Measurements from ENCODE around the gene ARFGAP3.

ARFGAP3 gene

DNA sequence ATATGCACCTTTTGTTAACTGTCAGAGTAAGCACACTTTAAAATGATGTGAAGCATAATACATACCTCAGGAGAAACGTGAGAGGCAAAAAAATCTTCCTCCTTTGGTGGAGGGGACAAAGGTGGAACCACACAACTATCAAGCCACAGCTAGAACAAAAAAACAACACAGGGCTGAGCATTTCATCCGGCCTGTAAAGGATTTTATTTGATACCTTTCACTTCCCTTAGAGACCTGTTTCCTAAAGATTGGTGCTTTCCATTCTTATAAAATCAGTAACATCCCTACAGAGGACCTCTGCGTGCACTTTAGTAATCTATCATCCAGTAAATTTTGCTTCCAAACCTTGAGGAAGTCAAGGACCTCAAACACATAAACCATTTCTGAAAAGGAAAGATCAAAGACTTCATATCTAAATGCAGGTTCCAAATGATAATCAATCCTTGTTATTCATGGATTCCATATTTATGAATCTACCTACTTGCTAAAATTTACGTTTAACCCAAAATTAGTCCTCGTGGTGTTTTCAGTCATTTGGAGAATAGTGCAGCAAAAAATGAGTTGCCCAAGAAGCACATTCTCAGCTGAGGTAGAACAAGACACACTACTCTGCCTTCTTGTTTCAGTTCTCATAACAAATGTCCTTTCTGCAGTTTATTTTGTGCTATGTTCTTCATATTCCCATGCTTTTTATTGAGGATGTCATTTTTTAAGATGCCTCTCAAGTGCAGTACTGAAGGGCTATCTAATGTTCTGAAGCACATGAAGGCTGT, 22.7 kb downstream of the ARFGAP3 start:
- DNase-seq (ENCODE audit: low read depth, low spot score) = no peak
- H3K4me3 ChIP-seq (ENCODE audit: low read length) = no peak overlapping the region

DNA sequence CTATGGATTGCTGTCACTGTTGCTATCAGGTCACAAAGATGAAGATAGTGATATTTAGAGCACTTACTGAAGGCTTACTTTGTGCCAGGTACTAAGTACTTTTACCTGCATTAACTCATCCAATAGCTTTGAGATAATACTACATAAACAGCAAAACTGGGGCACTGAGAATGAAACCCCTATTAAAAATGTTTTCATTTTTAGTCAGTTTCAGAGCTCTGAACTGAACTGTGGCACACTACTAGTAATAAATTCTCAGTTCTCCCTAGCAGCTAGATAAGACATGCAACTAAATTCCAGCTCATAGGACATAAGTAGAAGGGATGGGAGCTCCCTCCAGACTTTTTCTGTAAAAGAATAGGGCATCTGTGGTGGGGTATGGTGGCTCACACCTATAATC, 24.0 kb downstream of the ARFGAP3 start:
- DNase-seq (ENCODE audit: low read depth, low spot score) = no peak
- no peak overlapping the region for H3K4me3 ChIP-seq (ENCODE audit: low read length)

DNA sequence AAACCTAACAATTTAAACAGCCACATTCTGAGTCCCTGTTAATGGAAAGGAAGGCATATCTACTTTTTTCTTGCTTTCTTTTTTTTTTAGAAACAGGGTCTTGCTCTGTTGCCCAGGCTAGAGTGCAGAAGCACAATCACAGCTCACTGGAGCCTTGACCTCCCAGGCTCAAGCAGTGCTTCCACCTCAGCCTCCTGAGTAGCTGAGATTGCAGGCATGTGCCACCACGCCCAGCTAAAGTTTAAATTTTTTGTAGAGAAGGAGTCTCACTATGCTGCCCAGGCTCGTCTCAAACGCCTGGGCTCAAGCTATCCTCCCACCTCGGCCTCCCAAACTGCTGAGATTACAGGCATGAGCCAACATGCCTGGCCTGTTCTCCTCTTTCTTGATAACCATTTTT, 25.4 kb downstream of the ARFGAP3 start:
- DNase-seq (ENCODE audit: low read depth, low spot score) = no peak
- no peak overlapping the region for H3K4me3 ChIP-seq (ENCODE audit: low read length)

DNA sequence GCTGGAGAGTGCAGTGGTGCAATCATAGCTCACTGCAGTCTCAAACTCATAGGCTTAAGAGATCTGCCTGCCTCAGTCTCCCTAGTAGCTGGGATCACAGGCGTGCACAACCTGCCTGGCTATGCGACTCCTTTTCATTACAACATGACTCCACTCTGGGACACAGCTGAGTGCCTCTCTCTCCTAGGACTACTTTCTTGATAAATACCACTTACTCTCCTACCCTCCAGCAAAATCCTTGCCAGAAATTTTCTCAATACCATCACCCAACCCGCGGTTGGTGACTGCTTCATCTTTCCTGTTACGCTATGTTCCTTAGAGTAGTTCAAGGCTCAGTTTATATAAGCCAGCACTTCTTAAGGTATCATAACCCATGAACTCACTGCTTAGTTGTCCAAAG, 26.9 kb downstream of the ARFGAP3 start:
- DNase-seq (ENCODE audit: low read depth, low spot score) = no peak
- H3K4me3 ChIP-seq (ENCODE audit: low read length) = no peak overlapping the region

DNA sequence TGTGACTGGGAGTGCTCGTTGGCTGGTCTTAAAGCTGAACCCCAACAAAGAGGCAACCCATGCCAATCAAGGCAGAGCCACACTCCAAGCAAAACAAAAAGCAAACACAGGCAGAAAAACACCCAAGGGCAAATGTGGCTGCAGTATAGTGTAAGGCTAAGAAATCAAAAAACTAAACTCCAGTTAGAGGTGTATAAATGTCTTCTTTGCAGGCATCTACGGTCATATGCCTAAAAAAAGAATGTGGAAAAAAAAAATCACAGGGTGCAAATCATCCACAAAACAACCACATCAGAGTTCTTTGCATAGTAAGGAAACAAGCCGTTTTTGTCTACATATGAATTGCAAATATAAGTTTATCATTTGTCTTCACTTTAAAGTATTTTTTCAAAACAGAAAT, 27.8 kb downstream of the ARFGAP3 start:
- H3K4me3 ChIP-seq (ENCODE audit: low read length) = peak overlapping the region; percentile 29
- DNase-seq (ENCODE audit: low read depth, low spot score) = peak; percentile 51

DNA sequence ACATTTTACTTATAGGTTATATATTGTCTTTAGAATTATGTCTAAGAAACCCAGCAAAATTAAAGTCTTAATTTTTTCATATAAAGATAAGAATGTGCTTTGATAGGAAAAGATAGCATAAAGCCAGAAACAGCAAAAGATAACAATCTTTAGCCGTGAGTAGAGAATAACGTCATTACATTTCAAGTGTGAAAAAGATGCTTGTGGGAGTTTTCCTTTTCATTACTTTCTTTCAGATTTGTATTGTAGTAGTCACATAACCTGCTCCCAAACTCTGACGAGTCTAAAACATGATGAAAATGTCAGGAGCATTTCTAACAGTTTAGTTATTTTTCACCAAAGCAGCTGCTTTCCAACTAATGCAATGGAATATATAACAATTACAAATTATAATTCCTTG, 31.3 kb downstream of the ARFGAP3 start:
- H3K4me3 ChIP-seq (ENCODE audit: low read length) = no peak overlapping the region
- DNase-seq (ENCODE audit: low read depth, low spot score) = no peak

DNA sequence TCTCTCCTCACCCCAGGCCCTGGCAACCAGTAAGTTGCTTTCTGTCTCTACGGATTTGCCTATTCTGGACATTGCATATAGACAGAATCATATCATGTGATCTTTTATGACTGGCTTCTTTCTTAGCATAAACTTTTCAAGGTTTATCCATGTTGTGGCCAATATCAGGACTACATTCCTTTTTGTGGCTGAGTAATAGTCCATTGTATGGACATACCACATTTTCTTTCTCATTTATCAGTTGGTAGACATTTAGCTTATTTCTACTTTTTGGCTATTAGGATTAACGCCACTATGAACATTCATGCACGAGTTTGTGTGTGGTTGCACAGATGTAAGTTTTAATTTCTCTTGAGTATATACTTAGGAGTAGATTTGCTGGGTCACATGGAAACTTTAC, 35.7 kb downstream of the ARFGAP3 start:
- no peak for DNase-seq (ENCODE audit: low read depth, low spot score)

DNA sequence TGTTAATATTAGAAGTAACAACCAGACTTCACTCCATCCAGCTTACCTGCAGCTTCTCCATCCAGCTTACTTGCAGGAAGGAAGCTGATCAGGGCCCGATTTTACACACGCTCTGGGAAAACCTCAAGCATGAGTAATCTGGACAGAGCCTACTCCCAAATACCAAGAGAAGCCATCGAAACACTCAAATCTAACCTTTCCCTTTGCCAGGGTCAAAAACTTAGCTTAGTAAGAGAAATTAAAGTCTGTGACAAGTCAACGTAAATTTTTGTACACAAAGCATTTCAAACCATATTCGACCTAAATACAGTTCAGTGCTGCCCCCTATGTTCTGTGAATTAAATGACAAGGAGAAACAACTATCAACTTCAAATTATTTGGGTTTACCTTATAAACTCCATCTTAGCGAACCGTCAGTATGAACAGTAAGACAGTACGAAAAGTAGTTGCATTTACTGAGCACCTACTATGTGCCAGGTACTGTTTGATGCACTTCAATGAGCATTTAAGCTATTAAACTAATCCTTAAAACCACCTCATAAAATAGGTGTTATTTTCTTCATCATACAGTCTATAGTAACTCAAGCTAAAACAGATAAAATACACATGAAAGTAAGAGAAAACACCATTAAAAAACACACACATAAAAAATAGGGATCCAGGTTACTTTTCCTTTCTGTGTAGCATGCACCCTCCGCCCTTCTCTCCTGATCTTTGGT, 36.9 kb downstream of the ARFGAP3 start:
- no peak overlapping the region for H3K4me3 ChIP-seq (ENCODE audit: low read length)
- DNase-seq (ENCODE audit: low read depth, low spot score) = no peak

More for the DNA sequence above, 35.7 kb downstream of the ARFGAP3 start:
- H3K4me3 ChIP-seq (ENCODE audit: low read length) = no peak overlapping the region

DNA sequence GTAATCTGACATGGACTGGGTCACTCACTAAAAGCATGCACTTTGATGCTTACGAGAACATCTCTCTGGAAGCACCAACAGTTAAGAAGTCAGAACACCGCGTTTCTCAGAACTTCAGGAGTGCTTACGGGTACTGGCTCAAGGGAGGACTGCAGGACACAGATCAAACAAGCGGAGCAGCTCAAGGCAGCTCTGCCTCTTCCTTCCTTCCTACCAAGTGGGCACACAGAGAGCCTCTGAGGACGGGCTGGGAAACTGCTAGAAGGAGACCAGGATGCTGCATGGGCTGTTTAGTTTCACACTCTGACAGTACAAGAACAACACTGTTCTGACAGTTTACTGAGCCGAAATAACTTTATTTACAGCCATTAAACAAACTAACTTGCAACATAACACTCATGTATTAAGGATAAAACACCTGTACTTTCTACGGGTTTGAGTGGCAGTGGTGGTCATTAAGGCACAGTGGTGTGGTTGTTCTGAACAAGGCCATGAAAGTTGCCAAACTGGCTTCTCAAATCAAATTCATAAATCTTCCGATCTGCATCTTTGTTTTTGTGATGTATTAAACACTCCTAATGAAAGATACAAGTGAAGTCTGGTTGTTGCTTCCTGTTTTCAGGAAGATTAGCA, 37.5 kb downstream of the ARFGAP3 start:
- DNase-seq (ENCODE audit: low read depth, low spot score) = no peak
- H3K4me3 ChIP-seq (ENCODE audit: low read length) = no peak overlapping the region

DNA sequence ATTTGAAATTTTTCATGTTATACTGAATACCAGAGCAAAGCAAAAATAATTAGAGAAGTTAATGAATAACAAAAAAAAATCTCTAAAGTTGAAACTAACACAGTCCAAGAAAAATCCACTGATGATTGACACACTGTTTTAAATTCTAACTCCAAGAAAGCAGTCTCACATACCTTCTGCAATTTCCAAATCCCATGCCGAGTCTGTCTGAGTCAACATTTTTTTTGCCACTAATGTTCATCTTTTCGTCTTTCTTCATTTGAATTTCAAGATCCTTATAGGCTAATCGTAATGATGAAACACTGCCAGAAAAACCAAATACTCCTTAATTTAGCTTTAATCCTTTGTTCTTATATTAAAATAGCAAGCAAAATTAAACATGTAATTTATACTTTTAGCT, 39.5 kb downstream of the ARFGAP3 start:
- DNase-seq (ENCODE audit: low read depth, low spot score) = no peak

DNA sequence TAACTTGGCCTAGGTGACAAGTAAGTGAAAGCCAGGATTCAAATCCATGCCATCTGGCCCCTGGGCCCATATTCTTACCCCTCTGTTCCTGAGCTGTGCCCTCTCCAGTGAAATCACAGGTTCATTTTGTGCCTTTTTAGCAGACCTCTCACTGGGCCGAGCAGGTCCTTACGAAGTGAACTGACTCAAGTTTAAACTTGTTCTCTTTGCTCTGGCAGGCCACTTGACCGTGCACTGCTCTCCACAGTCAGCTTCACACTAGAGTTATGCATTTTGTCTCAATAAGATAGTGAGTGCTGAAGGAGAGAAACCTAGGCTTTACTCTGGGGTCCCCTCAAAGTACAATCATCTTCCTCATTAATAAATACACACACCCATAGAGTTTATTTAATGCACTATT, 40.7 kb downstream of the ARFGAP3 start:
- H3K4me3 ChIP-seq (ENCODE audit: low read length) = no peak overlapping the region
- DNase-seq (ENCODE audit: low read depth, low spot score) = no peak

More for the DNA sequence above, 39.5 kb downstream of the ARFGAP3 start:
- H3K4me3 ChIP-seq (ENCODE audit: low read length) = no peak overlapping the region

DNA sequence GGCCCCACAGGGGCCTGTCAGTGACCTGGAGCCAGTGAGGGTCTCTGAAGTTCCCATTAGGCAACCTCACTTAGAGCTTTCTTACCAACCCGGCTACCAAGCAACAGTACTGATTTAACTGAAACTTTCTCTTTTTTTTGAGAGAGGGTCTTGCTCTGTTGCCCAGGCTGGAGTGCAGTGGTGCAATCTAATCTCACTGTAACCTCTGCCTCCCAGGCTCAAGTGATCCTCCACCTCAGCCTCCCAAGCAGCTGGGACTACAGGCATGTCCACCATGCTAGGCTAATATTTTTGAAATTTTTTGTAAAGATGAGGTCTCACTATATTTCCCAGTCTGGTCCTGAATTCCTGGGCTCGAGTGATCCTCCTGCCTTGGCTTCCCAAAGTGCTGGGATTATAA, 42.5 kb downstream of the ARFGAP3 start:
- no peak for DNase-seq (ENCODE audit: low read depth, low spot score)
- no peak overlapping the region for H3K4me3 ChIP-seq (ENCODE audit: low read length)

DNA sequence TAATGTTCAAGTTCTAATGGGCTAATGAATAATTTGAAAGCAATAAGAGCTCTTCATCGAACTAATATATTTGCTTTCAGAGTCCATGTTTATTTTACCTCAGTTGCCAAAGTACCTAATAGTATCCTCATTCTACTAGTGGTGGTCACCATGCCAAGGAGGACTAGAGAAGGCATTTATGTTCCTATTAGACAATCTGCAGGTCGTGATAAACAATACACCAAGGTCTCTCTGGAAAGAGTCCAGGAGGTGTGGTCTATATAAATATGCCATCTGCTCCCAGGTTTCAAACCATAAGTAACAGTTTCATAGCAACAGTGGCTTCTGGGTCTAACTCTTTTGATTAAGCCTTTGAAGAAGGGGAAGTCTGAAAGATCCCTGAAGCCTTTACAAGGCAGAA, 42.9 kb downstream of the ARFGAP3 start:
- no peak for DNase-seq (ENCODE audit: low read depth, low spot score)
- no peak overlapping the region for H3K4me3 ChIP-seq (ENCODE audit: low read length)

DNA sequence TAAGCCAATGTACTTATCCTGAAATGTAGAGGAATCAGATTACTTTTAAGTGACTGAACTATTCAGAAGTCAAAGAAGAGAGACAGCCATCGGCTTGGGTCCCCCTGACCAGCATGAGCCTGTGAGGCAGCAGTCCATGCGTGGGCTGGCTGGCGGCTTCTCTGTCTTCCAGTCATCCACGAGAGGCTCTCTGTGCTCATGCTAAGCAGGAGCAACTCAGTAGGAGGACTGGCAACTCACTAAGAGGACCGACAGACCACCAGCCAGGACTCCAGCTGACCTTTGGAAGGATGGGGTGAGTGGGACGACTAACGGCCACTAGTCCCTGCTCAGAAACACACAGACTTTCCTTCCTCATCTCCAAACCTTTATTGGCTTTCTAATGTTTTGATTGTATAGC, 43.6 kb downstream of the ARFGAP3 start:
- no peak overlapping the region for H3K4me3 ChIP-seq (ENCODE audit: low read length)
- DNase-seq (ENCODE audit: low read depth, low spot score) = no peak

DNA sequence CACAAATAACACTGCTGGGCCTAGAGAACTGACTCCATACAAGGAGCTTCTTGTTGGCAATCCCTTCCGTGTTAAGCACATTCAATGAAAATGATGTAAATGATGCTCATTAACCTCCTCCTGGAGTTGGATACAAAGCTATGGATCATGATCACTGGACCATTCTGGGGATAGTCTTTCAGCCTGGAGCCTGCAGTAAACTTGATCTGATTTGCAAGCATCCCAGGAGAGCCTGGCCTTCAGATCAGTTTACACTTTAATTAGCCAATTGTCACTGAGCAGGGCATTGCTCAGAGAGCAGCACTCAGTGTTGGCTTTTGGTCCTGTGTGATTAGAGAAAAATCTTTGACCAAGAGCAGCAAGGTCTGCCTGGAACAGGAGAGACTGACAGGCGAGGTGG, 45.6 kb downstream of the ARFGAP3 start:
- no peak overlapping the region for H3K4me3 ChIP-seq (ENCODE audit: low read length)

DNA sequence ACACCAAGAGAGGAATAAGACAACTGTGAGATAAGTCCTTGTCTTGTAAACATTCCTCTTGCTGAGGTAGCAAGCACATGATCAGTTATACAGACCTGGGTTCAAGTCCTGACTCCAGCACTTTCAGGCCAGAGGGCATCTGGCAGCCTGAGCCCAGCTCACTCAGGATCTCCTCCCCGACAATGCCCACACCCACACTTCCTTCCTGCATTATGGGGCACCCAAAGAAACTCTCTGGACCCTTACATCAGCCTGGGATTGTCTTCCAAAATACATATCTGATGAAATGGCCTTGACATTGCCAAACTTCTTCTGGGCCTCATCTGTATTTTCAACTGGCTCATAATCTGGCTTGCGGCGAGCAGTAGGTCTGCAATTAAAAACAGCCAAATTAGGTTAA, 48.6 kb downstream of the ARFGAP3 start:
- H3K4me3 ChIP-seq (ENCODE audit: low read length) = no peak overlapping the region
- no peak for DNase-seq (ENCODE audit: low read depth, low spot score)

More for the DNA sequence above, 45.6 kb downstream of the ARFGAP3 start:
- no peak for DNase-seq (ENCODE audit: low read depth, low spot score)

DNA sequence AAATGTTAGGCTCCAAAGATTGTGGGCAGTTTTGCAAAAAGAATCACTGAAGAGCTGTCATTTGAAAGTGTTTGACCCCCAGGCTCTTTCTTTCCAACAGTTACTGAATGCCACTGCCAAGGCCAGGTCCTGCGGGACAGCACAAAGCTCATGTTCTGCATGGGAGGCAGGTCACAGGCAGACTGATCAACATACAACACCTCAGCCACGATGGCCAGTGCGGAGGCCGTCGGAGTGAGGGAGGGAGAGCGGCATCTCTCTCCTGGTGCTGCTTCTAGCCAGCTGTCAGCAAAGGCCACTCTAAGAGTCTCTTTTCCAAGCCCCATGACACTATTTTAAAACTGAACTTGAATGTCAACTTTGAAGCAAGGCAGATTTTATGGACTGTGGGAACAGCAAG, 49.9 kb downstream of the ARFGAP3 start:
- H3K4me3 ChIP-seq (ENCODE audit: low read length) = no peak overlapping the region
- DNase-seq (ENCODE audit: low read depth, low spot score) = no peak

DNA sequence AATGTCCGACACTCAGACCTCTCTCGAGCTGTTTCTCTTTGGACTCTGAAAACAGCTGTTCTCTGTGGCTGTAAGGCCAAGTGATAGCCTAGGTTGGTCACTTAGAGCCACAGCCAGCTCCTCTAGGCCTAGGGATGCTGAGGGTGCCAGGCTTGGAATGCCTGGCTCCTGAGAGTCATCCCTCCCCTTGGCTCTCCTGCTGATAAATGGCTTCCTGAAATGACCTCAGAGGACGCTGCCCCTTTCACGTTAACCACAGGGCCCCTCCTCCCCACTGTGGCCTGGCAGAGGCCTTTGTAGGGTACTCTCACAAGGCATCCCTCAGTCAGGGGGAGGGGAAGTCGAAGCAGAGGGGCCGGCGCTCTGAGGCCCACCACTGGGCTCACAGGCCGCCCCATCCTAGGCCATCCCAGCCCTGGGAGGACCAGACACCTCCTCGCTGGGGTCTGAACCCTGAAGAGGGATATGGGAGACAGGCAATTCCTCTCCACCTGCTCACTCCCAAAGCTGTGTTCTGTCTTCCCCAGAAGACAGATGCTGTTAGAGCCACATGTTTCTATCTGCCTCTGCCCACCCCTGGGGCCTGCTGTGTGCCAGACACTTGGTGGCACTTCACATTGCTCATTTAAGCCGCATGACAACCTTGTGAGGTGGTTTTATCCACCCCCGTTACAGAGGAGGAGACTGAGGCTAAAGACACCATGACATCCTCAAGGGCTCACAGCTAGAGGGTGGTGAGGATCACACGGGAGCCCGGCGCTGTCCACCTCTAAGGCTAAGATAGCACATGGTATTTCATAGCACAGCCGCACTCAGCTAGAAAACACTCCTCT, 50.9 kb downstream of the ARFGAP3 start:
- H3K4me3 ChIP-seq (ENCODE audit: low read length) = no peak overlapping the region

More for the DNA sequence above, 50.9 kb downstream of the ARFGAP3 start:
- DNase-seq (ENCODE audit: low read depth, low spot score) = no peak
